ENCODE results near the gene LIG1. TPM values are rescaled to one million over a fixed set of nuclear protein-coding genes. Genes with fewer than 3 reads are reported as not detected.

The LIG1 gene
- total RNA-seq, 1 donor from 2014 or later: 16.9 TPM

DNA sequence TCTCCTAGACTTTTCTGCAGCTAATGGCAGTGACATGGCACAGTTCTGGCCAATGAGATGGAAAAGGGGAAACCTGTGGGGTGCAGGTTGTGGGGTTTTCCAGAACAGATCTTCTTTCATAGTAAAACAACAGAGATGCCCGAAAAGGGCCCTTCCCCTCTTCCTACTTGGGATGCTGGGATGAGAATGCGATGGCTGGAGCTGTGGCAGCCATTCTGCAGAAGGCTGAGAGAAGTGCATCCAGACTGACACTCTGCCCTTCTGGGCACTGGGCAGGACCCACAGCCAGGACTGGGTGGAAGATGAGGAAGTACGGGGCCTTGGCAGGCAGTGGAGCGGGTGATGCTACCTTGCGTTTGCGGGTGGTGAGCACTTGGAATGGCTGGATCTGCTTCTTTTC lies 42.6 kb downstream of the LIG1 start:
- H3K4me1 Mint-ChIP-seq (ENCODE audit: low read depth, unreplicated experiment): no peaks in the 10 kb centered on the region
- no peak overlapping the region for H3K27ac Mint-ChIP-seq (ENCODE audit: unreplicated experiment)
- no peak overlapping the region for H3K4me3 Mint-ChIP-seq (ENCODE audit: unreplicated experiment)
- H3K36me3 Mint-ChIP-seq (ENCODE audit: unreplicated experiment): peaks cover 11% of the 10 kb centered on the region
- no peak for DNase-seq
- H3K27me3 Mint-ChIP-seq (ENCODE audit: unreplicated experiment): no peaks in the 10 kb centered on the region
- TF ChIP-seq, protein P1, sequence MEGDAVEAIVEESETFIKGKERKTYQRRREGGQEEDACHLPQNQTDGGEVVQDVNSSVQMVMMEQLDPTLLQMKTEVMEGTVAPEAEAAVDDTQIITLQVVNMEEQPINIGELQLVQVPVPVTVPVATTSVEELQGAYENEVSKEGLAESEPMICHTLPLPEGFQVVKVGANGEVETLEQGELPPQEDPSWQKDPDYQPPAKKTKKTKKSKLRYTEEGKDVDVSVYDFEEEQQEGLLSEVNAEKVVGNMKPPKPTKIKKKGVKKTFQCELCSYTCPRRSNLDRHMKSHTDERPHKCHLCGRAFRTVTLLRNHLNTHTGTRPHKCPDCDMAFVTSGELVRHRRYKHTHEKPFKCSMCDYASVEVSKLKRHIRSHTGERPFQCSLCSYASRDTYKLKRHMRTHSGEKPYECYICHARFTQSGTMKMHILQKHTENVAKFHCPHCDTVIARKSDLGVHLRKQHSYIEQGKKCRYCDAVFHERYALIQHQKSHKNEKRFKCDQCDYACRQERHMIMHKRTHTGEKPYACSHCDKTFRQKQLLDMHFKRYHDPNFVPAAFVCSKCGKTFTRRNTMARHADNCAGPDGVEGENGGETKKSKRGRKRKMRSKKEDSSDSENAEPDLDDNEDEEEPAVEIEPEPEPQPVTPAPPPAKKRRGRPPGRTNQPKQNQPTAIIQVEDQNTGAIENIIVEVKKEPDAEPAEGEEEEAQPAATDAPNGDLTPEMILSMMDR (IDR thresholded peaks at IDR 0.05; ENCODE audit: partially characterized antibody, unreplicated experiment): no peak
- H3K9me3 Mint-ChIP-seq (ENCODE audit: unreplicated experiment): peaks cover 4% of the 10 kb centered on the region

DNA sequence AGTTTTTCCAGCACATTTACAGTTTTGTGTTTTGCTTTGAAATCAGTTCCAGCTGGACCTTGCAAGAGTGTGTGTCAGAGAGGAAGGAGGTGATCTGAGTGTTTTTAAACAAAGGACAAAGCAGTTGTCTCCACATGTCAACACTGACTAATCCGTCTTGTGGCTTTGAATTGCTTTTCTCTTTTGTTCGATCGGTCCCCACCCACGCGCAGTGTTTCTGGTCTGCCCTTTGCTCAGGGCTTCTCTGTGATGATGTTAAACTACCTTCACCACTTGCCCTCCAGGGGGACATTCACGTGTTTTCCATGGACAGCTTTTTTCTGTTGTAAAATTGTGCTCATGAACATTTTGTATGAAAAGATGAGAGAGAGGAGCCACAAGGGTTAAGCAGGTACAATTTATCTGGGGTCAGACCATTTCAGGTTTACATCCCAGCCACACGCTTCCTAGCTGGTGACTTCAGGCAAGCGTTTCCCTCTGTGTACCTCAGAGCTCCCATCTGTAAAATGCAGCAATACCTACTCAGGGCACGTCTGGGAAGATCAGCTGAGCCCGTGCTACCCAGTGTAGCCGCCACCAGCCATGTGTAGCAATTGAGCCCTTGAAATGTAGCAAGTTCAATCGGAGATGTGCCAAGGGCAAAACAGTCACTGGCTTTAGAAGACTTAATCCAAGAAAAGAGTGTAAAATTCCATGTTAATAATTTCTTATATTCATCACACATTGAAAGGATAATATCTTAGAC lies 46.1 kb downstream of the LIG1 start:
- Mint-ChIP-seq H3K27me3 (ENCODE audit: unreplicated experiment) (peaks cover 2% of the 10 kb centered on the region), H3K4me1 (ENCODE audit: low read depth, unreplicated experiment) (no peaks in the 10 kb centered on the region), H3K27ac (ENCODE audit: unreplicated experiment) (no peak overlapping the region), H3K9me3 (ENCODE audit: unreplicated experiment) (peaks cover 5% of the 10 kb centered on the region), H3K36me3 (ENCODE audit: unreplicated experiment) (peaks cover 11% of the 10 kb centered on the region), H3K4me3 (ENCODE audit: unreplicated experiment) (no peak overlapping the region)
- TF ChIP-seq, protein P1 (IDR thresholded peaks at IDR 0.05; ENCODE audit: partially characterized antibody, unreplicated experiment): no peak
- no peak for DNase-seq

DNA sequence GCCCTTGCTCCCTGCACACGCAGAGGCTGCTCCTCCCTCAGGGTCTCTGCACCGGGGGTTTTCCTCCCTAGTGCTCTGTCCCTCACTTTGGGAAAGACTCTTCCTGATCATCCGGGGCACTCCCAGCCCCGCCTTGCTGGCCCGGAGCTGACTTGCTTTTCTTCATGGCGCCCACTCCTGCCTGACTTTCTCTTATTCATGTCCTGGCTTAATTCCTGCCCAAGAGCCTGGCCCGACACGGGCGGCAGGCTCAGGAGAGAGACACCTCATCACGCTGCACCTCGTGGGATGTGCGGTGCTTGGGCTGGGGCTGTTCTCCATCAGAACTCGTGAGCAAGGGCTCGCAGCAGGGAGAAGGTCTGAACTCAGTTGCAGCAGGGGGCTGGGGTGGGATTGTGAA lies 47.7 kb downstream of the LIG1 start:
- Mint-ChIP-seq H3K9me3 (ENCODE audit: unreplicated experiment) (peaks cover 8% of the 10 kb centered on the region), H3K36me3 (ENCODE audit: unreplicated experiment) (peaks cover 9% of the 10 kb centered on the region), H3K27ac (ENCODE audit: unreplicated experiment) (peak overlapping the region; percentile 28), H3K4me1 (ENCODE audit: low read depth, unreplicated experiment) (no peaks in the 10 kb centered on the region), H3K27me3 (ENCODE audit: unreplicated experiment) (peaks cover 8% of the 10 kb centered on the region), H3K4me3 (ENCODE audit: unreplicated experiment) (no peak overlapping the region)
- DNase-seq: no peak
- TF ChIP-seq, protein P1 (IDR thresholded peaks at IDR 0.05; ENCODE audit: partially characterized antibody, unreplicated experiment): no peak

DNA sequence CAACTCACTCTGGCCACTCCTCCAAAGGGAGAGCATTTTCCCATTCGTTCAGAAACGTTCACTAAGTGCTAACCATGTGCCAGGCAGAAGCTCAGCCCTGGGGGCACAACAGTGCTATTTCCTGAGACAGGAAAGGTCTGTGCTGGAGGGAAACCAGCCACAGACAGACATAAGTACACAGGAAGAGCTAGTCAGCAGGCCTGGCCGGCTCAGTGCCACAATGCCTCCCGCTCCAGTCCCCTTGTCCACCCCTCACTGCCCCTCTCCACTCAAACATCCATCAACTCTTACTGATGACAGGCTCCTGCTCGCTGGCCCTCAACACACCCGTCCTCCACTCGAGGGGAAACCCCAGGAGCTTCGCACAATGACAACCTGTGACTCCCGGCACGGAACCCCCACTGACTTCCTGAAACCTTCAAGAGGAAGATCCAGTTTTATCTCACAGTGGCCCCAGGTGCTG lies 48.2 kb downstream of the LIG1 start:
- TF ChIP-seq, protein P1 (IDR thresholded peaks at IDR 0.05; ENCODE audit: partially characterized antibody, unreplicated experiment): no peak
- no peak overlapping the region for H3K4me3 Mint-ChIP-seq (ENCODE audit: unreplicated experiment)
- H3K36me3 Mint-ChIP-seq (ENCODE audit: unreplicated experiment): peaks cover 9% of the 10 kb centered on the region
- no peak for DNase-seq
- peaks cover 8% of the 10 kb centered on the region for H3K27me3 Mint-ChIP-seq (ENCODE audit: unreplicated experiment)
- H3K27ac Mint-ChIP-seq (ENCODE audit: unreplicated experiment): no peak overlapping the region
- no peaks in the 10 kb centered on the region for H3K4me1 Mint-ChIP-seq (ENCODE audit: low read depth, unreplicated experiment)
- peaks cover 8% of the 10 kb centered on the region for H3K9me3 Mint-ChIP-seq (ENCODE audit: unreplicated experiment)

DNA sequence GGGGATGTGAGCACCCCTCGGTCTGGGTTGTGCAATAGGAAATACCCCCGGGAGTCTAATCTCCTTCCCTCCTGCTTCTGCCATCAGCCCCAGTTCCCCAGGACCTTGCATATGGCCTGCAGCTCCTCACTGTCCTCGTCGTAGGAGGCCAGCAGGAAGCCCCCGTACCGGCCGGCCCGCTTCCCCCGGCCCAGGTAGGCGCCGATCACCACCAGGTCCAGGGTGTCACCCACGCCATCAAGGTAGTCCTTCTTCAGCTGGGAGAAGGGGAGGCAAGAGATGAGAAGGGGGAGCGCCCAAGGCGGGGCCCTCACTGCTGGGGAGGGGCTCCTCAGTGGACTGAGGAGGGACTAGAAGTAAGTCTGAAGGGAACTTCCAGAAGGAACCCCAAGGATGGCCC lies 49.1 kb downstream of the LIG1 start:
- H3K27ac Mint-ChIP-seq (ENCODE audit: unreplicated experiment): no peak overlapping the region

More for the DNA sequence above, 49.1 kb downstream of the LIG1 start:
- H3K27me3 Mint-ChIP-seq (ENCODE audit: unreplicated experiment): peaks cover 8% of the 10 kb centered on the region
- H3K36me3 Mint-ChIP-seq (ENCODE audit: unreplicated experiment): peaks cover 9% of the 10 kb centered on the region
- peaks cover 8% of the 10 kb centered on the region for H3K9me3 Mint-ChIP-seq (ENCODE audit: unreplicated experiment)
- no peaks in the 10 kb centered on the region for H3K4me1 Mint-ChIP-seq (ENCODE audit: low read depth, unreplicated experiment)
- no peak overlapping the region for H3K4me3 Mint-ChIP-seq (ENCODE audit: unreplicated experiment)
- TF ChIP-seq, protein P1 (IDR thresholded peaks at IDR 0.05; ENCODE audit: partially characterized antibody, unreplicated experiment): no peak
- DNase-seq: no peak
